Measurements from ENCODE around the gene MACROD2.
A peak's percentile ranks its signal among the peaks of the same experiment; 100 is the strongest.
"Not testable (repeated sequence)": the region's sequence is repeated elsewhere in the genome, so short reads cannot be mapped to it uniquely, and the experiment has no call there.

Gene MACROD2

GRCh38 chr20:16005915-16006493, 2010.7 kb downstream of the MACROD2 start:
- DNase-seq (ENCODE audit: low spot score in 2 of 2): no peak
- ATAC-seq (ENCODE audit: low read depth): no peak
- no peaks in the 10 kb centered on the region for H3K9me3 Mint-ChIP-seq
- H3K36me3 Mint-ChIP-seq: no peaks in the 10 kb centered on the region
- no peaks in the 10 kb centered on the region for H3K4me1 Mint-ChIP-seq
- no peak overlapping the region for H3K27ac Mint-ChIP-seq
- no peak overlapping the region for H3K4me3 Mint-ChIP-seq
- peaks cover 3% of the 10 kb centered on the region for H3K27me3 Mint-ChIP-seq

- Mint-ChIP-seq H3K9me3 (no peaks in the 10 kb centered on the region), H3K27me3 (peaks cover 3% of the 10 kb centered on the region), H3K36me3 (no peaks in the 10 kb centered on the region), H3K4me3 (no peak overlapping the region), H3K4me1 (no peaks in the 10 kb centered on the region), H3K27ac (no peak overlapping the region)
- no peak for DNase-seq (ENCODE audit: low spot score in 2 of 2)
- ATAC-seq (ENCODE audit: low read depth): no peak
Observed at GRCh38 chr20:16007164-16007563, 2011.8 kb downstream of the MACROD2 start.

GRCh38 chr20:16007962-16008361, 2012.6 kb downstream of the MACROD2 start:
- DNase-seq (ENCODE audit: low spot score in 2 of 2): no peak
- H3K27ac Mint-ChIP-seq: no peak overlapping the region
- H3K4me3 Mint-ChIP-seq: no peak overlapping the region
- H3K36me3 Mint-ChIP-seq: no peaks in the 10 kb centered on the region
- H3K27me3 Mint-ChIP-seq: peaks cover 3% of the 10 kb centered on the region
- no peak for ATAC-seq (ENCODE audit: low read depth)
- H3K4me1 Mint-ChIP-seq: no peaks in the 10 kb centered on the region
- H3K9me3 Mint-ChIP-seq: peaks cover 2% of the 10 kb centered on the region

- no peaks in the 10 kb centered on the region for H3K27me3 Mint-ChIP-seq
- DNase-seq (ENCODE audit: low spot score in 2 of 2): no peak
- H3K4me1 Mint-ChIP-seq: no peaks in the 10 kb centered on the region
- no peak for ATAC-seq (ENCODE audit: low read depth)
- H3K27ac Mint-ChIP-seq: no peak overlapping the region
- H3K36me3 Mint-ChIP-seq: no peaks in the 10 kb centered on the region
- peaks cover 2% of the 10 kb centered on the region for H3K9me3 Mint-ChIP-seq
- H3K4me3 Mint-ChIP-seq: no peak overlapping the region
Observed at GRCh38 chr20:16011056-16011455, 2015.7 kb downstream of the MACROD2 start.

GRCh38 chr20:16011519-16011918, 2016.2 kb downstream of the MACROD2 start:
- Mint-ChIP-seq H3K36me3 (no peaks in the 10 kb centered on the region), H3K9me3 (peaks cover 2% of the 10 kb centered on the region), H3K4me1 (no peaks in the 10 kb centered on the region), H3K4me3 (no peak overlapping the region), H3K27me3 (no peaks in the 10 kb centered on the region), H3K27ac (no peak overlapping the region)
- DNase-seq (ENCODE audit: low spot score in 2 of 2) (no peak), ATAC-seq (ENCODE audit: low read depth) (no peak)

GRCh38 chr20:16012934-16013333, 2017.6 kb downstream of the MACROD2 start:
- not testable (repeated sequence) for H3K27me3 Mint-ChIP-seq, H3K9me3 Mint-ChIP-seq, H3K4me3 Mint-ChIP-seq

GRCh38 chr20:16013631-16014030, 2018.3 kb downstream of the MACROD2 start:
- H3K36me3 Mint-ChIP-seq: no peaks in the 10 kb centered on the region
- no peak for ATAC-seq (ENCODE audit: low read depth)
- no peak overlapping the region for H3K4me3 Mint-ChIP-seq
- peaks cover 5% of the 10 kb centered on the region for H3K9me3 Mint-ChIP-seq
- no peaks in the 10 kb centered on the region for H3K4me1 Mint-ChIP-seq
- no peak for DNase-seq (ENCODE audit: low spot score in 2 of 2)
- no peaks in the 10 kb centered on the region for H3K27me3 Mint-ChIP-seq
- no peak overlapping the region for H3K27ac Mint-ChIP-seq

More at GRCh38 chr20:16012934-16013333, 2017.6 kb downstream of the MACROD2 start:
- not testable (repeated sequence) for DNase-seq (ENCODE audit: low spot score in 2 of 2); H3K27ac Mint-ChIP-seq; H3K36me3 Mint-ChIP-seq; H3K4me1 Mint-ChIP-seq; ATAC-seq (ENCODE audit: low read depth)

- no peak overlapping the region for H3K4me3 Mint-ChIP-seq
- no peaks in the 10 kb centered on the region for H3K36me3 Mint-ChIP-seq
- H3K27me3 Mint-ChIP-seq: no peaks in the 10 kb centered on the region
- no peak for ATAC-seq (ENCODE audit: low read depth)
- H3K4me1 Mint-ChIP-seq: no peaks in the 10 kb centered on the region
- DNase-seq (ENCODE audit: low spot score in 2 of 2): no peak
- H3K27ac Mint-ChIP-seq: no peak overlapping the region
- H3K9me3 Mint-ChIP-seq: peaks cover 5% of the 10 kb centered on the region
Observed at GRCh38 chr20:16014436-16014835, 2019.1 kb downstream of the MACROD2 start.

- no peaks in the 10 kb centered on the region for H3K4me1 Mint-ChIP-seq
- no peak overlapping the region for H3K4me3 Mint-ChIP-seq
- no peak overlapping the region for H3K27ac Mint-ChIP-seq
Observed at GRCh38 chr20:16017656-16018055, 2022.3 kb downstream of the MACROD2 start.

GRCh38 chr20:16018881-16019280, 2023.6 kb downstream of the MACROD2 start:
- ATAC-seq (ENCODE audit: low read depth): no peak
- H3K27ac Mint-ChIP-seq: no peak overlapping the region
- no peaks in the 10 kb centered on the region for H3K36me3 Mint-ChIP-seq
- no peak for DNase-seq (ENCODE audit: low spot score in 2 of 2)
- no peaks in the 10 kb centered on the region for H3K27me3 Mint-ChIP-seq
- peaks cover 3% of the 10 kb centered on the region for H3K9me3 Mint-ChIP-seq
- H3K4me3 Mint-ChIP-seq: no peak overlapping the region
- H3K4me1 Mint-ChIP-seq: peaks cover 5% of the 10 kb centered on the region

More at GRCh38 chr20:16017656-16018055, 2022.3 kb downstream of the MACROD2 start:
- Mint-ChIP-seq H3K9me3 (peaks cover 3% of the 10 kb centered on the region), H3K36me3 (no peaks in the 10 kb centered on the region), H3K27me3 (no peaks in the 10 kb centered on the region)
- DNase-seq (ENCODE audit: low spot score in 2 of 2): no peak
- ATAC-seq (ENCODE audit: low read depth): no peak

GRCh38 chr20:16020971-16021370, 2025.7 kb downstream of the MACROD2 start:
- no peak for DNase-seq (ENCODE audit: low spot score in 2 of 2)
- Mint-ChIP-seq H3K27me3 (no peaks in the 10 kb centered on the region), H3K27ac (no peak overlapping the region), H3K9me3 (peaks cover 3% of the 10 kb centered on the region), H3K36me3 (no peaks in the 10 kb centered on the region), H3K4me3 (no peak overlapping the region), H3K4me1 (peaks cover 9% of the 10 kb centered on the region)
- no peak for ATAC-seq (ENCODE audit: low read depth)

- H3K27ac Mint-ChIP-seq: no peak overlapping the region
Observed at GRCh38 chr20:16025084-16025483, 2029.8 kb downstream of the MACROD2 start.

GRCh38 chr20:16027686-16028085, 2032.4 kb downstream of the MACROD2 start:
- Mint-ChIP-seq H3K4me3 (no peak overlapping the region), H3K27me3 (no peaks in the 10 kb centered on the region), H3K9me3 (peaks cover 7% of the 10 kb centered on the region), H3K4me1 (peaks cover 28% of the 10 kb centered on the region), H3K36me3 (peaks cover 7% of the 10 kb centered on the region), H3K27ac (no peak overlapping the region)
- DNase-seq (ENCODE audit: low spot score in 2 of 2): no peak
- no peak for ATAC-seq (ENCODE audit: low read depth)

More at GRCh38 chr20:16025084-16025483, 2029.8 kb downstream of the MACROD2 start:
- peaks cover 7% of the 10 kb centered on the region for H3K36me3 Mint-ChIP-seq
- H3K4me3 Mint-ChIP-seq: no peak overlapping the region
- no peaks in the 10 kb centered on the region for H3K27me3 Mint-ChIP-seq
- H3K9me3 Mint-ChIP-seq: peaks cover 7% of the 10 kb centered on the region
- no peak for DNase-seq (ENCODE audit: low spot score in 2 of 2)
- ATAC-seq (ENCODE audit: low read depth): no peak
- peaks cover 26% of the 10 kb centered on the region for H3K4me1 Mint-ChIP-seq

- H3K36me3 Mint-ChIP-seq: peaks cover 7% of the 10 kb centered on the region
- ATAC-seq (ENCODE audit: low read depth) (peak; percentile 100), DNase-seq (ENCODE audit: low spot score in 2 of 2) (peak in 1 of 2 donors; percentile 20)
- peak overlapping the region; percentile 84 for H3K27ac Mint-ChIP-seq
- H3K27me3 Mint-ChIP-seq: no peaks in the 10 kb centered on the region
- peak overlapping the region; percentile 27 for H3K4me3 Mint-ChIP-seq
- peaks cover 7% of the 10 kb centered on the region for H3K9me3 Mint-ChIP-seq
- H3K4me1 Mint-ChIP-seq: peaks cover 23% of the 10 kb centered on the region
Observed at GRCh38 chr20:16028923-16029322, 2033.6 kb downstream of the MACROD2 start.

- DNase-seq (ENCODE audit: low spot score in 2 of 2): no peak
- Mint-ChIP-seq H3K27ac (no peak overlapping the region), H3K4me3 (no peak overlapping the region), H3K4me1 (peaks cover 21% of the 10 kb centered on the region), H3K27me3 (no peaks in the 10 kb centered on the region), H3K9me3 (peaks cover 7% of the 10 kb centered on the region), H3K36me3 (peaks cover 7% of the 10 kb centered on the region)
- no peak for ATAC-seq (ENCODE audit: low read depth)
Observed at GRCh38 chr20:16030253-16030652, 2034.9 kb downstream of the MACROD2 start.
